Measurements from ENCODE around the gene FDXR. TPM values are rescaled to one million over a fixed set of nuclear protein-coding genes. Genes with fewer than 3 reads are reported as not detected.

FDXR gene
- total and polyA plus RNA-seq, 2 of the 8 experiments (the other 6 are each of a cell fraction or from before 2014, with no cell fraction given): 24.2 to 31.4 TPM

DNA sequence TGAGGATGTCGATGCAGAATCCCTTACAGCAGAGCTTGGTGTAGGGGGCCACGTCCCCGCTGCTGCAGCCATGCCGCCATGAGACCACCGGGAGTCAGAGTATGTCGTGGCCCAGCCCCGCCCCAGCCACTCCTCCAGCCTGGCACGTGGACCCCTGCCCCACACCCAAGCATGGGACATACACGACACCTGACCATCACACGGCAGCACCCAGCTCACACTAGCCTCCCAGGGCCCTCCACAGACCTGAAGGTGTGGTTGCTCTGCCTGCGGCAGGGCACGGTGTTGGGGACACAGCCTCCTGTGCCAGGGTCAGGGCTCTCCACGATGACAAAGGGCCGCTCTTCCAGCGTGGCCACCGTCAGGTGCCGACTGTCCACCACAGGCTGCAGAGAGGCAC, 22.5 kb downstream of the FDXR start:
- 0 out of 2 replicates have a peak overlapping the region, but pooled peaks have one; percentile 47 for H4K8ac ChIP-seq (ENCODE audit: extremely low read depth, insufficient read depth, low read length)
- peaks cover 20 to 89% (median 69%) of the 10 kb centered on the region in 4 experiments for H3K27me3 ChIP-seq (replicated peaks in 1 of 4; ENCODE audit: control insufficient read depth in 3 of 4, extremely low read depth in 1 of 4, insufficient read depth in 3 of 4, low read length in 3 of 4)
- H3K9me3 ChIP-seq (ENCODE audit: insufficient read depth in 2 of 2, low read depth in 1 of 2, low read length in 1 of 2): no peaks in the 10 kb centered on the region; a peak in 1 of 4 replicates
- peaks cover 0 to 7% (median 3%) of the 10 kb centered on the region in 4 experiments; a peak in 5 of 7 replicates for H3K4me1 ChIP-seq (replicated peaks in 1 of 4; ENCODE audit: control insufficient read depth in 3 of 4, insufficient read depth in 4 of 4, low read length in 3 of 4)
- H2AFZ ChIP-seq (ENCODE audit: low read length): no peak overlapping the region
- FAIRE-seq (no peak), DNase-seq (ENCODE audit: low read depth in 1 of 2, low spot score in 2 of 2) (no peak)
- no peak overlapping the region for H4K5ac ChIP-seq (ENCODE audit: insufficient read length, low read depth, low read length)
- H3K23me2 ChIP-seq (ENCODE audit: low read depth, low read length): peaks cover 4% of the 10 kb centered on the region; the same call in 1 of the 2 replicates
- H3K56ac ChIP-seq (replicated peaks; ENCODE audit: insufficient read length, low read depth, low read length): no peak overlapping the region
- H4K91ac ChIP-seq (replicated peaks; ENCODE audit: insufficient read length, low read length): no peak overlapping the region
- H3K36me3 ChIP-seq (ENCODE audit: control insufficient read depth in 2 of 4, insufficient read depth in 4 of 4, low read length in 3 of 4): no peaks in the 10 kb centered on the region
- no peak overlapping the region for H3K27ac ChIP-seq (ENCODE audit: low read depth, low read length)
- no peak overlapping the region for H3K9ac ChIP-seq (replicated peaks in 1 of 4; ENCODE audit: extremely low read depth in 1 of 4, low read depth in 3 of 4, low read length in 3 of 4)
- no peaks in the 10 kb centered on the region for H3K79me1 ChIP-seq (ENCODE audit: low read depth, low read length)
- no peak overlapping the region for H2BK120ac ChIP-seq (replicated peaks; ENCODE audit: low read depth, low read length)
- ChIA-PET POLR2A (ENCODE audit: partially characterized antibody) (interaction anchor here (0.6 to 3.0 kb wide), 5 partner anchors 8 to 292 kb away, joined by 3 to 23 read pairs (median 4); no protein-coding TSS in a partner anchor), CTCF (ENCODE audit: partially characterized antibody) (interaction anchor here (1.3 to 99.6 kb wide), 3 partner anchors 7 to 104 kb away, joined by 6 to 2981 read pairs (median 2981); partner anchors contain the start of genes FDXR, GRIN2C and NAT9)
- 0 out of 2 replicates have a peak overlapping the region, but pooled peaks have one; percentile 72 for H2BK15ac ChIP-seq (ENCODE audit: low read length)
- H4K20me1 ChIP-seq (replicated peaks in 1 of 2; ENCODE audit: control insufficient read depth in 1 of 2, insufficient read depth in 2 of 2, low read length in 2 of 2): peaks cover 9 to 13% of the 10 kb centered on the region in 2 experiments
- no peak overlapping the region for H2AK5ac ChIP-seq (ENCODE audit: low read depth, low read length)
- H3K18ac ChIP-seq (ENCODE audit: extremely low read depth, low read length): no peak overlapping the region
- H3K4ac ChIP-seq (replicated peaks; ENCODE audit: insufficient read length, low read depth, low read length): no peak overlapping the region
- TF ChIP-seq CBX8 (IDR thresholded peaks at IDR 0.05; ENCODE audit: borderline replicate concordance, low read depth, low read length) (no peak), NRF1 (IDR thresholded peaks at IDR 0.05; ENCODE audit: low read depth, low read length) (no peak), SIX5 (IDR thresholded peaks at IDR 0.05; ENCODE audit: low read depth, low read length) (no peak), ASH2L (IDR thresholded peaks at IDR 0.05; ENCODE audit: low read length) (no peak), EP300 (IDR thresholded peaks at IDR 0.05; ENCODE audit: borderline replicate concordance in 1 of 2, low read depth in 2 of 2, low read length in 2 of 2) (no peak), GTF2F1 (IDR thresholded peaks at IDR 0.05; ENCODE audit: borderline replicate concordance, low read depth, low read length) (no peak)
- no peak overlapping the region for H2BK12ac ChIP-seq (ENCODE audit: low read depth, low read length)
- H2BK20ac ChIP-seq (ENCODE audit: low read length): no peak overlapping the region
- H3K79me2 ChIP-seq (ENCODE audit: control insufficient read depth in 1 of 2, insufficient read depth in 2 of 2, low read length in 2 of 2): no peaks in the 10 kb centered on the region
- no peak overlapping the region for H3K4me3 ChIP-seq (ENCODE audit: extremely low read depth in 1 of 4, insufficient read depth in 2 of 4, low read depth in 3 of 4, low read length in 4 of 4)
- no peak overlapping the region for H2BK5ac ChIP-seq (ENCODE audit: low read depth, low read length)
- H3K23ac ChIP-seq (ENCODE audit: insufficient read length): no peak overlapping the region
- 90% methylated on average over 15 of the region's 17 CpGs; no CpG with 5 or more reads in 1 of the 2 experiments for WGBS, 2 experiments (ENCODE audit: extremely low coverage in 1 of 2, insufficient coverage in 1 of 2, insufficient read length in 1 of 2, insufficient replicate concordance in 2 of 2, low coverage in 1 of 2, low lambda C conversion rate in 2 of 2, missing lambda C conversion rate in 1 of 2)
- H3K14ac ChIP-seq (ENCODE audit: insufficient read length): no peak overlapping the region
- no peak overlapping the region for H3K4me2 ChIP-seq (ENCODE audit: insufficient read depth in 1 of 2, low read depth in 2 of 2, low read length in 2 of 2)

Data from H1 (cell line).